HepG2 (cell line): ENCODE results near the gene RNU6-8. TPM values are rescaled to one million over a fixed set of nuclear protein-coding genes. Genes with fewer than 3 reads are reported as not detected.
A peak's percentile ranks its signal among the peaks of the same experiment; 100 is the strongest.

ENCODE experiments used
- BCLAF1 ChIP-seq: fragments of 450-650 bp; IDR thresholded peaks from 2 replicates; pipeline ENCODE4 v1.6.1; 2017; ENCODE audit warnings: mild to moderate bottlenecking
- DR1 ChIP-seq: sonication (generic); formaldehyde crosslinking; IDR thresholded peaks from 2 replicates; pipeline ENCODE4 v1.8.0; 2021; ENCODE audit warnings: mild to moderate bottlenecking, missing genetic modification reagents, inconsistent platforms
- HNRNPLL ChIP-seq: fragments of 200-400 bp; formaldehyde crosslinking; IDR thresholded peaks from 2 replicates; pipeline ENCODE4 v1.6.1; 2017; ENCODE audit warnings: mild to moderate bottlenecking, low read depth, low read length; ENCODE audit not compliant: poor library complexity, severe bottlenecking
- JUND ChIP-seq: sonication (generic); formaldehyde crosslinking; IDR thresholded peaks from 2 replicates; pipeline ENCODE4 v1.8.0; 2022; ENCODE audit warnings: mild to moderate bottlenecking, missing genetic modification reagents
- NR2F1 ChIP-seq, 2 experiments: fragments of 450-650 bp in 1 of 2; formaldehyde crosslinking in 1 of 2; IDR thresholded peaks; 2 replicates each; pipeline versions ENCODE4 v1.5.0 to v1.6.1; 2016 to 2020; ENCODE audit warnings: mild to moderate bottlenecking in 1 of 2, missing compliant biosample characterization in 1 of 2, missing genetic modification reagents in 1 of 2, moderate library complexity in 1 of 2
- PTBP1 ChIP-seq: fragments of 200-400 bp; formaldehyde crosslinking; IDR thresholded peaks from 2 replicates; pipeline ENCODE4 v1.6.1; 2018; ENCODE audit warnings: low read length, low read depth; ENCODE audit not compliant: poor library complexity, severe bottlenecking
- RFX1 ChIP-seq: fragments of 450-650 bp; IDR thresholded peaks from 2 replicates; pipeline ENCODE4 v1.6.1; 2017
- TBL1XR1 ChIP-seq: fragments of 150-350 bp; IDR thresholded peaks from 2 replicates; pipeline ENCODE4 v1.6.1; 2014; ENCODE audit warnings: borderline replicate concordance, low read length; ENCODE audit not compliant: partially characterized antibody
- ZBTB3 ChIP-seq: sonication (generic); formaldehyde crosslinking; IDR thresholded peaks from 2 replicates; pipeline ENCODE4 v1.4.0; 2020; ENCODE audit warnings: low read depth, mild to moderate bottlenecking, moderate library complexity, missing genetic modification reagents, borderline replicate concordance
- ZNF510 ChIP-seq: sonication (generic); formaldehyde crosslinking; IDR thresholded peaks from 2 replicates; pipeline ENCODE4 v1.4.0; 2020; ENCODE audit warnings: low read depth, mild to moderate bottlenecking, missing genetic modification reagents
- ZNF574 ChIP-seq: sonication (generic); formaldehyde crosslinking; IDR thresholded peaks from 2 replicates; pipeline ENCODE4 v1.4.0; 2020; ENCODE audit warnings: missing genetic modification reagents
- ZNF788 ChIP-seq: sonication (generic); formaldehyde crosslinking; IDR thresholded peaks from 2 replicates; pipeline ENCODE4 v1.5.0; 2020; ENCODE audit warnings: mild to moderate bottlenecking, missing genetic modification reagents, borderline replicate concordance
- polyA plus RNA-seq, 8 experiments: library from polyadenylated mRNA; depleted of rRNA in 3 of 8; stranded (reverse) in 7 of 8; unstranded in 1 of 8; fragments of >200 nt; fragmentation: Illumina TruSeq in 4 of 8; extraction: Trizol in 4 of 8; gene quantifications; 2 replicates each; pipeline versions ENCODE4 v1.2.1 to v1.2.3, GENCODE V29; 2011 to 2016; ENCODE audit warnings: low read depth in 4 of 8, missing spikeins in 1 of 8, mixed read lengths in 1 of 8; ENCODE audit not compliant: insufficient read depth in 1 of 8
- total RNA-seq, 5 experiments: library from RNA; depleted of rRNA; stranded (reverse); fragments of >200 nt; fragmentation: Illumina TruSeq; extraction: Trizol; gene quantifications; 2 replicates each; pipeline ENCODE4 v1.2.3, GENCODE V29; 2016; ENCODE audit warnings: low read depth in 1 of 5
- TF ChIP-seq, protein P1 (sequence below): sonication (generic); formaldehyde crosslinking; IDR thresholded peaks from 2 replicates; pipeline ENCODE4 v1.5.0; 2020; ENCODE audit warnings: mild to moderate bottlenecking, missing genetic modification reagents
- TF ChIP-seq, protein P2 (sequence below): sonication (generic); formaldehyde crosslinking; IDR thresholded peaks from 2 replicates; pipeline ENCODE4 v1.8.0; 2022; ENCODE audit warnings: missing genetic modification reagents, mild to moderate bottlenecking, borderline replicate concordance
- TF ChIP-seq, protein P3 (sequence below): sonication (generic); formaldehyde crosslinking; IDR thresholded peaks from 2 replicates; pipeline ENCODE4; 2020; ENCODE audit warnings: missing genetic modification reagents, mild to moderate bottlenecking, borderline replicate concordance

Gene RNU6-8
- total and polyA plus RNA-seq, 2 of the 13 experiments (the other 11 are each of a cell fraction or from before 2014, with no cell fraction given), result under 0.01 TPM; not detected in 1

- TF ChIP-seq ZBTB3 (peak; percentile 93), NR2F1 (CRISPR knock-in tag; IDR thresholded peaks at IDR 0.05) (peak; percentile 32 to 70; a peak in 3 of 4 replicates), ZNF510 (CRISPR knock-in tag) (peak; percentile 97; the same call in 1 of the 2 replicates), JUND (CRISPR knock-in tag) (peak; percentile 81; the same call in 1 of the 2 replicates), RFX1 (no peak), PTBP1 (no peak), ZNF788 (peak; percentile 98), ZNF574 (CRISPR knock-in tag) (peak; percentile 89), HNRNPLL (peak; percentile 92), TBL1XR1 (peak; percentile 79), BCLAF1 (no peak), DR1 (no peak; the same call in 1 of the 2 replicates)
- TF ChIP-seq, protein P1, sequence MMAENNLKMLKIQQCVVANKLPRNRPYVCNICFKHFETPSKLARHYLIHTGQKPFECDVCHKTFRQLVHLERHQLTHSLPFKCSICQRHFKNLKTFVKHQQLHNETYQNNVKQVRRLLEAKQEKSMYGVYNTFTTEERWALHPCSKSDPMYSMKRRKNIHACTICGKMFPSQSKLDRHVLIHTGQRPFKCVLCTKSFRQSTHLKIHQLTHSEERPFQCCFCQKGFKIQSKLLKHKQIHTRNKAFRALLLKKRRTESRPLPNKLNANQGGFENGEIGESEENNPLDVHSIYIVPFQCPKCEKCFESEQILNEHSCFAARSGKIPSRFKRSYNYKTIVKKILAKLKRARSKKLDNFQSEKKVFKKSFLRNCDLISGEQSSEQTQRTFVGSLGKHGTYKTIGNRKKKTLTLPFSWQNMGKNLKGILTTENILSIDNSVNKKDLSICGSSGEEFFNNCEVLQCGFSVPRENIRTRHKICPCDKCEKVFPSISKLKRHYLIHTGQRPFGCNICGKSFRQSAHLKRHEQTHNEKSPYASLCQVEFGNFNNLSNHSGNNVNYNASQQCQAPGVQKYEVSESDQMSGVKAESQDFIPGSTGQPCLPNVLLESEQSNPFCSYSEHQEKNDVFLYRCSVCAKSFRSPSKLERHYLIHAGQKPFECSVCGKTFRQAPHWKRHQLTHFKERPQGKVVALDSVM, result peak; percentile 38; the same call in 1 of the 2 replicates
- TF ChIP-seq, protein P2, sequence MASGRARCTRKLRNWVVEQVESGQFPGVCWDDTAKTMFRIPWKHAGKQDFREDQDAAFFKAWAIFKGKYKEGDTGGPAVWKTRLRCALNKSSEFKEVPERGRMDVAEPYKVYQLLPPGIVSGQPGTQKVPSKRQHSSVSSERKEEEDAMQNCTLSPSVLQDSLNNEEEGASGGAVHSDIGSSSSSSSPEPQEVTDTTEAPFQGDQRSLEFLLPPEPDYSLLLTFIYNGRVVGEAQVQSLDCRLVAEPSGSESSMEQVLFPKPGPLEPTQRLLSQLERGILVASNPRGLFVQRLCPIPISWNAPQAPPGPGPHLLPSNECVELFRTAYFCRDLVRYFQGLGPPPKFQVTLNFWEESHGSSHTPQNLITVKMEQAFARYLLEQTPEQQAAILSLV (CRISPR knock-in tag), result peak; percentile 99
- TF ChIP-seq, protein P3, sequence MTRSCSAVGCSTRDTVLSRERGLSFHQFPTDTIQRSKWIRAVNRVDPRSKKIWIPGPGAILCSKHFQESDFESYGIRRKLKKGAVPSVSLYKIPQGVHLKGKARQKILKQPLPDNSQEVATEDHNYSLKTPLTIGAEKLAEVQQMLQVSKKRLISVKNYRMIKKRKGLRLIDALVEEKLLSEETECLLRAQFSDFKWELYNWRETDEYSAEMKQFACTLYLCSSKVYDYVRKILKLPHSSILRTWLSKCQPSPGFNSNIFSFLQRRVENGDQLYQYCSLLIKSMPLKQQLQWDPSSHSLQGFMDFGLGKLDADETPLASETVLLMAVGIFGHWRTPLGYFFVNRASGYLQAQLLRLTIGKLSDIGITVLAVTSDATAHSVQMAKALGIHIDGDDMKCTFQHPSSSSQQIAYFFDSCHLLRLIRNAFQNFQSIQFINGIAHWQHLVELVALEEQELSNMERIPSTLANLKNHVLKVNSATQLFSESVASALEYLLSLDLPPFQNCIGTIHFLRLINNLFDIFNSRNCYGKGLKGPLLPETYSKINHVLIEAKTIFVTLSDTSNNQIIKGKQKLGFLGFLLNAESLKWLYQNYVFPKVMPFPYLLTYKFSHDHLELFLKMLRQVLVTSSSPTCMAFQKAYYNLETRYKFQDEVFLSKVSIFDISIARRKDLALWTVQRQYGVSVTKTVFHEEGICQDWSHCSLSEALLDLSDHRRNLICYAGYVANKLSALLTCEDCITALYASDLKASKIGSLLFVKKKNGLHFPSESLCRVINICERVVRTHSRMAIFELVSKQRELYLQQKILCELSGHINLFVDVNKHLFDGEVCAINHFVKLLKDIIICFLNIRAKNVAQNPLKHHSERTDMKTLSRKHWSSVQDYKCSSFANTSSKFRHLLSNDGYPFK (CRISPR knock-in tag), result peak; percentile 97
Observed at GRCh38 chr14:32201193-32201815, 1.8 kb downstream of the RNU6-8 start (continued).
